Stimulated activated CD4-positive, alpha-beta T cell treated with anti-CD3 and anti-CD28 coated beads, Interleukin-2, amount 100 ng/mL, for 48 hours (primary cell): Measurements from ENCODE around the gene ORC2.
"Not testable (repeated sequence)": the region's sequence is repeated elsewhere in the genome, so short reads cannot be mapped to it uniquely, and the experiment has no call there.

Experiments
- DNase-seq, 2 donors: peaks; one replicate each; pipeline ENCODE4 v3.0.0-alpha.2; 2020

ORC2 gene

DNA sequence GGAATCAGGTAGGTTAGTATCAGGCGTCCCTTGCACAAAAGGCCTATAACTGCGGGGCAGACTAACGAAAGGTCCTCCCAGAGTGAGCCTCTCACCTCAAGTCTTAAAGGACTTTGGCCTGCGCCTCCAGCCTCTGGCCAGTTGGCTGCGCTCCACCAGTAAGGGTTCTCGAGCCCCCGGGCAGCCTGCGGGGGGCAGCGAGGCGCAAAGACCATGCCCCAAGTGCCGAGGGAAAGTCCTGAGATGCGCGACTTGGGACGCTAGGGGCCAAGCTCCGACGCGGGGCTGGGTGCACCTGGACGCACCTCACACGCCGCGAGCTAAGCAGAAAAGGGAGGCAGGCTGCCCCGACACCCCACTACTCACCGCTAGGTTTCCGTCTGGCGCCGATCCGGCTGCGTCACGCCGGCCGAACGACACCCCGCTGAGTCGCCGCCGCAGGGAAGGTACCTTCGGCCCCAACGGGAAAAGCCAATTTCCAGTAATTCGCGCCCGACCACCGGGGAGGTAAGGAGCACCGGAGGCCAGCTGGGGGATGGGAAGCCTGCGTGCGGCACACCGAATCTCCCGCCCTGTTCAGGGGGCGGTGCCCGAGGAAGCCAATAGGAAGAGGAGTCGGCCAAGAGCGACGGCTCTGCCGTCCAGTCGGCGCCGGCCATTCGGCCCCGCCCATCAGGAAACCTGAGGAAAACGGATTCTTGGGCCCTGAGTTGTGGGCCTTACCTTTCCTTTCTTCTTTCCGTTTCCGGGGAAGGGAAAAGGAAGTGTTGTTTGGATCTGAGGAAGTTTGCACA is at the start of gene ORC2:
TSS of gene ORC2 (minus strand) at position 537 of the 794 bp plus-strand sequence. CDS start 5,537 bp downstream, outside the sequence.
- peak; percentile 89 to 93 for DNase-seq

DNA sequence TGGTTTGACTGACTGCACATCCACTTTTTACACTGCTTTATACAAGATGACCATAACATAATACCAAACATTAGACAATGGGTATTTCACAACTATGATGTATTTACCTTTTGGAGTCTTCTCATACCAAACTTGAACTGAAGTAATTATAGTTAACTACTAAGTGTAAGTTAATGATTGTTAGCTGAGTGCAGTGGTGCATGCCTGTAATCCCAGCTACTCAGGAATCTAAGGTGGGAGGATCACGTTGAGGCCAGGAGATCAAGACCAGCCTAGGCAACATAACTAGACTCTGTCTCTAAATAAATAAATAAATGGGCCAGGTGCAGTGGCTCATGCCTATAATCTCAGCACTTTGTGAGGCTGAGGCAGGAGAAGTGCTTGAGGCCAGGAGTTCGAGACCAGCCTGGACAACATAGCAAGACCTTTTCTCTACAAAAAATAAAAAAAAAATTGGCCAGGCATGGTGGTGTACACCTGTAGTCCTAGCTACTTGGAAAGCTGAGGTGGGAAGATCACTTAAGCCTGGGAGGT is 44.9 kb upstream of the ORC2 start:
- no peak for DNase-seq

DNA sequence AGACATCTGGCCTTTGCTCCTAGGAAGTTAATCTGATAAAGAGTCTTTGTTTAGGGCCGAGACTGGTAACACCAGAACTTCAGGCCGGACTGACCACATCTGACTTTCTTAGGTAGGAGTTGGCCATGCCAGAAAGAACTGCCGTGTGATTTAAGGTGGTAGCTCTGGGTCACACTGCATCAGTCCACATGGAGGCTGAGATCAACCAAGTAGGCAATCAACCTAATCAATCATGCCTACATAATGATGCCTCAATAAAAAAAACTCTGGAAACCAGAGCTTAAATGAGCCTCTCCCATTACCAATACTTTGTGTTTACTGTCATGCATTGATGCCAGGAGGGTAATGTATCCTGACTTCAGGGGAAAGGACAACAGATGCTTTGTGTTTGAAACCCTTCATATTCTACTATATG is 44.1 kb upstream of the ORC2 start:
- DNase-seq: no peak

DNA sequence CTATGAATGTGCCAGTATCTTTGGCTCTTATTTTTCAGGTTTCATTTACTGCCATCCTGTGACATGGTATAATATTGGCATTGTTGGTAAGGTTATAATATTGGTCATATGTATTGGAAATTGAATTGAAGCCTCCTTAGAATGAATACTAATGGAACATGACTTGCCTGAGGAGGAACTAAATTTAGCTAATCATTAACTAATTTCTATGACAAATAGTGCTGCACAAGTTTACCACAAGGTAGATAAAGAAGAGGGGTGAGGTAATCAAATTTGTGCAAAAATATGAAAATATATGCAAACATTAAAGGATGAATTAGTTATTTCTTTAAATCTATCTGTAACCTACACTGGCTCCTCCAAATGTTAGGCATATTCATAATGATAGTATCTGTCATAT is 43.2 kb upstream of the ORC2 start:
- no peak for DNase-seq

DNA sequence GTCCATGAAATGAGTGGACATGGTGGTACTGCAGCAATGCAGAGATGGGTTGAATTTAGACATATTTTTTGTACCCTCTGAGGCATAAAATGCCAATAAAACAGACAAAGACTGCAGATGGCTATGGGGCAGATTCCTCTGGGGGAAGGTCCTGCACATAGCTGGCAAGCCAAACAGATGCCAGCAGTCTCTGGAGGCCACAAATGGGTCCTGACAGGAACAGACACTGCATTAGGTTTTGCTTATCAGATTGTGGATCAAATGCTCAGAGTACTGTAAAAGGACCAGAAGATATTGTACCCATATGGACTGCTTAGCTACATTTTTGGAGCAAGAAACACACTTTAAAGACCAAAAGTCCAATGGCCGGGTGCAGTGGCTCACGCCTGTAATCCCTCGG is 40.9 kb upstream of the ORC2 start:
- DNase-seq: no peak

DNA sequence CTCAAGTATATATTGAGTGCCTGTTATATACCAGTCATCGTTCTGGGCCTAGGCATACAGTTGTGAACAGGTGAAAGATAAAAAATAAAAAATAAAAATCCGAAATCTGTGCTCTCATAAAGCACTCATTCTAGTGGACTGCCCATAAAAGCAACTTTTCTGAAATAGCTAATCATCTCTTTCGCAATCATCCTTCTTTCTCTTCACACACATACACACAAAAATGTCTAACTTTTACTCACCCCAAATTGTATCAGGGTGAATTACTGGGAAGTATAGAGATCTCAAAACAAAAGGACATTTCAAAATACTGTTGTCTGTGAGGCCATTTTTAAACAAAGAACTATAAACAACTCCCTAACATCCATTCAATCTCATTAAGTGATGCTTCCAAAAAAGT is 29.6 kb upstream of the ORC2 start:
- no peak for DNase-seq

DNA sequence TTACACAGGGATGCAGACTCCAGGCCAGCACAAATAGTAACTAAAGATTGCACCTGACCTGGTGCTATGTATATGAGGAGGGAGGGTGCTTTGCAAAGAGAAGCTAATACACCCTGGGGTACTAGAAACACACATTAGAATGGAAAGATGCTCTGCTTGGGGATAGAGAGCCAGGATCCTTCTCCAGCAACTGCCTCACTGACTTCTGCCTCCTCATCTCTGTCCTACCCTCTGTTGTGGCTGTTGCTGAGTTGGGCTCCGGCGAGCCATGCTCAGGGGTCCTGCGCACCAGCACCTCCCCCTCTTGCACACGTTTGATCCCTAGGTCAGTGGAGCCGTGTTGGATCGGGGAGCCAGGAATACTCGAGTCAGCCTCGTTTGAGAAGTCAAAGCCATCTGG is 23.7 kb upstream of the ORC2 start:
- DNase-seq: no peak

DNA sequence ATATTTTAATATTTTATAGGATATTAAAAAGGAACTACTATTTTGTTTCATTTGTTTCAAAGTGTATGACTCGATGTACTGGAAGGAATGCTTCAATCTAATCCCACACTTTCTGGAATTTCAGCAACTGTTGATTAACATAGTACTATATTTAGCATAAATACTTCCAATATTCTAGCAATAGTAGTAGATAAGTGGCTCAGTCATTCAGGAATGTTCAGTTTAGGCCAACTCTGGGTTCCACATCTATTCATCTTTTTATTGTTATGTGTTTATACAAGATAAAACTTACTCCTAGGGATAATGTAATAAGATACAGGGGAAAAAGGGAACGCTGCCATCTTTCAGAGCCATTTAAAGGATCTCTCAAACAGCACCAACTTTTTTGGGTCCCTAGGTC is 22.3 kb upstream of the ORC2 start:
- DNase-seq: no peak

DNA sequence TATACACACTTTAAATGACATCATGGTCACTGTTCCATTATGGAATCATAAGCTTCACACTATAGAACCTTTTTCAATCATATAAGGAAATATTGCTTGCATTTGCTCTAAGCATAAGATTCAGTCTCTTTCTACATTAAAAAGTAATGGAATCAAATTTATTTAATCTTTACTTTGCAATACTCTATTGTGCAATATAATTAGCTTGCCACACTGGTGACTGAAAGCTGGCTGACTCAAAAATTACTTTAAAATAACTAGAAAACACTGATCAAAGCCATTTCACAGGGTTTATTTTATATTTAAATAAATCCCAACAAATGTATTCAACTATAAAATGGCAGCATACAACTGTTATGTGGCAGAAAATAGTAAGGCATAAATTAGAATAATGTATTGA is 13.2 kb upstream of the ORC2 start:
- no peak for DNase-seq

DNA sequence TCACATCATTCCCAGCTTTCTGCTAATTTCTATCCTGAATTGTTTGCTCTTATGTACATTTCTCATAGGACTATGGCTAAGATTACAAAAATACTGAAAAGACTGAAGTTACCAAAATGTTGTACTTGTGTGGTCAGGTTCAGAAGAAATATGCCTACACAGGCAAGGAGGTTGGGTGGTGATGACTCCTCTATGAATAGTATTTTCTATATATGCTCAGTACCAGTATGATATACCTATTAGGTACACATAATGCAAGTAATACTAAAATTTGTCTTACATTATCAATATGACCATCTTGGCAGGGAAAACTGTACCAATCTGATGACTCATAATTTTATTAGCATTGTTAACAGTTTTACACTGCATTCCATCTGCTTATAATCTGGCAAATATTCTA is 12.2 kb upstream of the ORC2 start:
- DNase-seq: no peak

DNA sequence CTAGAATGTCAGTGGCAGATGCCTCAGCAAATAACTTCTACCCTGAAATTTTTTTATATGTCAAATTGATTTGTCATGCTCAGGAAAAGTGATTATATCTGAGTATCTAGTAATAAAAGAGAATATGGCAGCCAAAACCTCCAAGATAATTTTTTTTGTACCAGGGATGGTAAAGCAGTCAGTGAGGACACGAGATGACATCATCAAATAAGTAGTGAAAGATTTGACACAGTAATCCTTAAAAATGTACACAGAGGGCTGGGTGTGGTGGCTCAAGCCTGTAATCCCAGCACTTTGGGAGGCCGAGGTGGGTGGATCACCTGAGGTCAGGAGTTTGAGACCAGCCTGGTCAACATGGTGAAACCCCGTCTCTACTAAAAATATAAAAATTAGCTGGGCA is 6.6 kb upstream of the ORC2 start:
- not testable (repeated sequence) for DNase-seq

DNA sequence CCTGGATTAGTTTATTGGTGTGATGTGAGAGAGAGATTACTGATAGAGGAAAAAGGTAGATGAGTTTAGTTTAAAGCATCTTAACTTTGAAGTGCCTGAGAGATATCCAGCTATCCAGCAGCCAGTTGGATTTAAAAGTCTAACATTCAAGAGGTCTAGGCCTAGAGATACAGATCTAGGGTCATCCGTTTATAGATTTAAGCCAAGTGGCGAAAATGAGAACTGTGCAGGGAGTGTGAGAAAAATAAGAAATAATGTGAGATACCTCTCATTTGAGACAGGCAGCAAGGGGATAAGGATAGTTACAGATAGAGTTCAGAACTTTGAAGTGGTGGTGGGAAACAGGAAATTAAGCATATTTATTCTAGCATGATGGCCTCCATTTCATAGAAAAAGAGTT is 5.3 kb upstream of the ORC2 start:
- DNase-seq: no peak

DNA sequence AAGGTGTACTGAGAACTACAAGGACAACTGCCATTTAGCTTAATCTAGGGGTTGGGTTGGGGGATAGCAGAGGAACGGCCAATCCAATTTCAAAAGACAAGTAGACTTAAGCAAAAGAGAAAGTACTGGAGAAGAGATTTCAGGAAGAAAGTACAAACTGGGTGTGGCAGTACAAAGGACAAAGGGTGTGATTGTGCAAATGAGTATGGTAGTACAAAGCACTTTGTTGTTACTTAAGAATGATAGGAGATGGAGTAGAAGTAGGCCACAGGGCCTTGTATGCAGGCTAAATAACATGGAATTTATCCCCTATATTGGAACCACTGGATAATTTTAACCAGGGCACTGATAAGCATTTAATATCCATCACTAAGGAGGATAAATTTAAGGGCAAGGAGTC is 4.7 kb upstream of the ORC2 start:
- no peak for DNase-seq

DNA sequence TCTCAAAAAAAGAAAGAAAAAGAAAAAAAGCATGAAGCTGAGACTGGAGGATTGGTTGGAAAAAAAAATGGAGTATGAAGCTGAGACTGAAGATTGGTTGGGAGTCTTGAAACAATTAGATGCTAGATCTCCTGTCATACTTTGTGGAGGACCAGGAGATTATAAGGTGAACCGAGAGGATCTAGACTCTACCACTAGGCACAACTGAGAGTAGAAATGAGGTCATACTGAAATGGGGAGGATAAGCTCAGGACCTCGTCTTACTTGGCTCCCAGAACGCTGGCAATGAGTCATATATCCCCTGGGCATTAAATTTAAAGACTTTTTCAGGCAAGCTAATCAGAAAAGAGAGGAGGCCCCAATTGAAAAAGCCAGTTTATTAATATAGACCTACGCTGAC is 3.3 kb upstream of the ORC2 start:
- DNase-seq: no peak

DNA sequence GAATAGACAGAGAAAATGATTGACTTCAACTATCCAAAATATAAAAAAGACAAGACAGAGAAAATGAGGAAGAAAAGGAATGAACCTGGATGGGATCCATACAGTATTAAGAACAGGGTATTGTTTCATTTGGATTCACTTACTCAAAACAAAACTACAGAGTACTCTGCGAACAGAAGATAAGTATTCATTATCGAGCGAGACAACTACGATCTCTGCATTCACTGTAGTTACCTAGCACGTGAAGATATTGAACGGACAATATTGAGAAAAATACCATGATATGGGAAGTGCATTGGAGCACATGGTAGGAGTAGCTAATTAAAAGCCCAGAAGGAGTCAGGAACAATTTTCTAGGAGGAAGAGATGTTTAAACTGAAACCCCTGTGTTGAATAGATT is 1.0 kb upstream of the ORC2 start:
- DNase-seq: no peak

DNA sequence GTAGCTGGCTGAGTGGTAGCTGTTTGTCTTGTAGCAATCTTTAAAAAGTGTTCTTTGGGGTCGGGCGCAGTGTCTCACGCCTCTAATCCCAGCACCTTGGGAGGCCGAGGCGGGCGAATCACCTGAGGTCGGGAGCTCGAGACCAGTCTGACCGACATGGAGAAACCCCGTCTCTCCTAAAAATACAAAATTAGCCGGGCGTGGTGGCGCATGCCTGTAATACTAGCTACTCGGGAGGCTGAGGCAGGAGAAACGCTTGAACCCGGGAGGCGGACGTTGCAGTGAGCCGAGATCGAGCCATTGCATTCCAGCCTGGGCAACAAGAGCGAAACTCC is 425 bp upstream of the ORC2 start:
- DNase-seq: not testable (repeated sequence)

DNA sequence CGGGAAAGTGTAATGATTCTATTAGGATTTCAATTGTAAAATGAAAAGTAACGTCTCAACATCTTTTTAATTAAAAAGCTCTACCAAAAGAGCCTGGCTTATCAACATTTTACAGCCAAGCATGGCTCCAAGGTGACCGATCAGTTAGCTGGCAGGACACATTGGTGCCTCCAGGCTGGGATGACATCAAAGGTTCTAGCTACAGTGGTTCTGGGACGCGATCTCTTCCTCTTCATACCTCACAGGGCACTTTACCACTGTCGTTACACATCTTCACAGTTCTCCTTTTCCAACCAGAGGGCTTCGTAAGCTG is 693 bp downstream of the ORC2 start:
- DNase-seq: no peak

DNA sequence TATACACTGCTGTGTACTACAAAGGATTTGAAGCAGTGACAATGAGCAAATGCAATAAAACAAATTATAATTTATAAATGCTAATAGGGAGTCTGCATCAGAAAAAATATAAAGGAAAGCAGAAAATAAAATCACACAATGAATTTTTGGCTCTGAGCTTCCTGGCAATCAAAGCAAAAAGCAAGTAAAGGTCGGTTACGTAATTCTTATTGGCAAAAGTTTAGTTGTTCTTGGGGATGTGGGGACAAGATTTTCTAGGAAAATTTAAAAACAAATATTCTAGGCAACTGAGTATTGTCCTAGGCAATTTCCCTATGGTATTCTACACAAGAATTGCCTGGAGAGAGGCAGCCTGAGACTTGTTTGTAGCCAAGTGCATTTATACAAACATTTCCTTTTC is 1.8 kb downstream of the ORC2 start:
- DNase-seq: no peak

DNA sequence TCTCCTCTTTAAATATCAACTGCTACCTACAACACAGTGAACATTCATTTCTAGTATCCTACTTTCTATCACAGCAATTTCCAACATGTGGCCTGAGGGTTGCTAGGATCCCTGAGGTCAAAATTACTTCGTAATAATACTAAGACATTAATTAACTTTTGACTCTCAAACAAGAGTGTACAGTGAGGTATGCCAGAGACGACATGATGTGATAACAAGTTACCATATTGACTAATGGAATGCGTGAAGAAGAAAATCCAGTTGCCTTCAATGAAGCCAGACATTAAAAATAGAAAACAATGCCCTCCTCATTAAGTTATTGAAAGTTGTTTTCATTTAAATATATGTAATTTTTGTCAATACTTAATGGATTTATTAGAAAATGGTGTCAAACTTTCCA is 13.1 kb downstream of the ORC2 start:
- DNase-seq: no peak

DNA sequence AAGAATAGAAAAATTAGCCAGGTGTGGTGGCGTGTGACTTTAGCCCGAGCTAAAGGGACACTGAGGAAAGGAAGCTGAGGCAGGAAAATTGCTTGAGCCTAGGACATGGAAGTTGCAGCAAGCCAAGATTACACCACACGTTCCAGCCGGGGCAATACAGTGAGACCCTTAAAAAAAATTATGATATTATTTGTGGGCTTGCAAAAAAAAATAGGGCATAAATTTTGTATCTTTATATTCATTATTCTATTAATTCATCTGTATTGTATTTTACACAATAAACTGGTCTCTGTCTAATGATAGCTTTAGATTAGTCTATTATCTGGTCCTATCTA is 18.1 kb downstream of the ORC2 start:
- no peak for DNase-seq

DNA sequence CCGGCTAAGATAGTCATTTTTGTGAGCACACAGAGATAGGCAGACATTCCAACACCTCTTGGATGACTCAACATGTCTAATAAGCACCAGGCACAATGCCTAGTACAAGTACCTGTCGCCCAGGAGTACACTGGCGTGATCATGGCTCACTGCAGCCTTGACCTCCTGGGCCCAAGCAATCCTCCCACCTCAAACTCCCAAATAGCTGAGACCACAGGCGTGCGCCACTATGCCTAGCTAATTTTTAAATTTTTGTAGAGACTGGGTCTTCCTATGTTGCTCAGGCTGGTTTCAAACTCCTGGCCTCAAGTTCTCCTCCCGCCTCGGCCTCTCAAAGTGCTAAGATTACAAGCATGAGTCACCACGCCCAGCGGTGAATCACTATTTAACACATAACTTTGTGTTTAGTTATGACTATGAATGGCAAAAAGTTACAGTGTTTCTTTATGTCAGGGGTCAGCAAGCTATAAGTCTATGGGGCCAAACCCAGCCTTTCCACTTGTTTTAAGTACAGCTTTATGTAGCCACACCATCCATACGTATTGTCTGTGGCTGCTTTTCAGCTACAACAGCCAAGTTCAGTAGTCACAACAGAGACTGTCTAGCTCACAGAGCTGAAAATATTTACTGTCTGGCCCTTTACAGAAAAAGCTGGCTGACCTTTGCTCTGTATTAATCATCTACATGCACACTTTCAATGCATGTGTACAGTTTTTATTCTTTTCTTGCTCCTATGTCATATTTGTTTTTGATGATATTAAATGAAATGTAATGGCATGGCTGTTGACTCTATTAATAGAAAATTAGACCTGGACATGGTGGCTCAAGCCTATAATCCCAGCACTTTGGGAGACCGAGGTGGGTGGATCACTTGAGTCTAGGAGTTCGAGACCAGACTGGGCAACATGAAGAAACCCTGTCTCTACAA is 18.7 kb downstream of the ORC2 start:
- peak; percentile 66 to 68 for DNase-seq

DNA sequence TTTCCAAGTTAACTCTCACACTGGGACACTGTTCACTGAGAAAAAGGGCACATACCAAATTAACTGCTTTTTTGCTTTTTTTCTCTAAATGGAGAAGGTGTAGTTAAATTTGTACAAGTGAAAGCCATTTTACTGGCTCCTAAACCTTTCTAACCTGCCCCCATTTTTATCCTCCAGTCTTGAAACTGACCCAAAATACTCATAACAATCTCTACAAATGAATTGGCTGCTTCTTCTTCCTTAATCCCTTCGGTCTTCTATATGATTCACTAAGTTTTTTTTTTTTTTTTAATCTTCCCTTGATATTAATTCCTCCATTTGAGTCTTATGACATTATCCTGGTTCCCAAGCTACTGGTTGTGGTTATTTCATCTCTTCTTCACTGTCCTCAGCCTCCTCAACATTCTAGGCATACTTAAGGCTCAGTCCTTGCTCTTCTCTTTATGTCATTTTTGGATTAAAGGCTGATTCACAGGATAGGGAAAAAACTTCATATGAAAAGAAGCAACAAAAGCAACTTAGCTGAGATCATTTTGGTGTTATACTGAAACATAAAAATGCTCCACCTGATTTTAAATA is 19.8 kb downstream of the ORC2 start:
- no peak for DNase-seq

DNA sequence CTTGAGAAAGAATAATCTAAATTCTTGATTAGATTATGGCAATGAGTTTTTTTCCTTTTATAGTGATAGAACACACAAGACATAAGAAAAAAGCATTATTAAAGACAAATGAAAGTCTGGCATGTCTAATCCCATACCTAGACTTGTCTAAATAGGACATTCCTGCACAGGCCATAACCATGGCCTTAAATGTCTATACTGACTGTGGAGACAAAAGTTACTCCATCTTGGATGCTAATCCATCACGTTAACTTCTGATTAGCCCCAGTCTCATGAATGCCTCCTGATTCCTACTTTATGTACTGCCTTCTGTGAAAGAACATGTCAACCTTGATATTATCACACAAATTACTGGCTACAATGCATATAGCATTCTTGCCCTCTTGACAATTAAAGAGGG is 23.6 kb downstream of the ORC2 start:
- DNase-seq: no peak
